OCI-LY7 (cell line): ENCODE results near the gene FXR1. TPM values are rescaled to one million over a fixed set of nuclear protein-coding genes. Genes with fewer than 3 reads are reported as not detected.

Experiments used
- BruUV-seq: library from RNA; stranded (reverse); fragments of 400-500 nt; replicated peaks from 2 replicates; lab custom pipeline; 2021; lab: Mats Ljungman, UMichigan
- CTCF ChIA-PET: fragments of 300-600 bp; sonication (Branson Sonifier 250); formaldehyde crosslinking; loops from one replicate; lab custom pipeline; 2022; ENCODE audit warnings: antibody characterized with exemption; ENCODE audit not compliant: unreplicated experiment; lab: Charles Lee
- POLR2A ChIA-PET: fragments of 300-600 bp; sonication (Branson Sonifier 250); formaldehyde crosslinking; loops from one replicate; lab custom pipeline; 2022; ENCODE audit warnings: antibody characterized with exemption; lab: Charles Lee
- DNase-seq: peaks from one replicate; pipeline ENCODE4 v3.0.0-alpha.2; 2015; ENCODE audit warnings: low spot score
- H2AFZ ChIP-seq: fragments of 200-600 bp; sonication (generic), shearing (Covaris generic); 2 replicates; pipeline ENCODE4 v1.6.1; 2014; ENCODE audit warnings: mild to moderate bottlenecking, antibody characterized with exemption, low read length, moderate library complexity
- H3K27ac ChIP-seq: fragments of 200-600 bp; sonication (generic); 2 replicates; pipeline ENCODE4 v1.5.1; 2014; ENCODE audit warnings: mixed run types, low read depth, mild to moderate bottlenecking, moderate library complexity, low read length, inconsistent platforms; ENCODE audit not compliant: poor library complexity, severe bottlenecking
- H3K36me3 ChIP-seq: fragments of 200-600 bp; sonication (generic); 2 replicates; pipeline ENCODE4 v1.6.1; 2014; ENCODE audit warnings: mild to moderate bottlenecking, antibody characterized with exemption, low read length, moderate library complexity, mixed read lengths; ENCODE audit not compliant: insufficient read depth
- H3K4me1 ChIP-seq: fragments of 200-600 bp; sonication (generic); 2 replicates; pipeline ENCODE4 v1.5.1; 2014; ENCODE audit warnings: mild to moderate bottlenecking, low read length; ENCODE audit not compliant: insufficient read depth, poor library complexity, severe bottlenecking
- H3K4me2 ChIP-seq: fragments of 200-600 bp; sonication (generic); 2 replicates; pipeline ENCODE4 v1.6.1; 2014; ENCODE audit warnings: mild to moderate bottlenecking, low read length
- H3K4me3 ChIP-seq: fragments of 200-600 bp; sonication (generic); 2 replicates; pipeline ENCODE4 v1.5.1; 2014; ENCODE audit warnings: mild to moderate bottlenecking, low read depth, low read length; ENCODE audit not compliant: poor library complexity, severe bottlenecking
- H3K79me2 ChIP-seq: fragments of 200-600 bp; sonication (generic); 2 replicates; pipeline ENCODE4 v1.6.1; 2016; ENCODE audit warnings: low read depth, mild to moderate bottlenecking, low read length, moderate library complexity, mixed read lengths; ENCODE audit not compliant: insufficient read depth
- H3K9me2 ChIP-seq: fragments of 200-600 bp; sonication (generic); 2 replicates; pipeline ENCODE4 v1.6.1; 2016; ENCODE audit warnings: mild to moderate bottlenecking, low read length, mixed read lengths; ENCODE audit not compliant: insufficient read depth
- H3K9me3 ChIP-seq: fragments of 200-600 bp; sonication (generic); 2 replicates; pipeline ENCODE4 v1.6.1; 2014; ENCODE audit warnings: mild to moderate bottlenecking, mixed run types, low read length, mixed read lengths
- H4K20me1 ChIP-seq: fragments of 200-600 bp; sonication (generic); 2 replicates; pipeline ENCODE4 v1.6.1; 2014; ENCODE audit warnings: mild to moderate bottlenecking, antibody characterized with exemption, low read length, moderate library complexity, mixed read lengths; ENCODE audit not compliant: insufficient read depth
- CTCF ChIP-seq: fragments of 200-600 bp; sonication (generic); conservative IDR thresholded peaks from 2 replicates; pipeline ENCODE4 v1.5.1; 2014; ENCODE audit warnings: mild to moderate bottlenecking, antibody characterized with exemption, low read length, moderate library complexity, mixed read lengths
- EZH2phosphoT487 ChIP-seq: fragments of 200-600 bp; sonication (generic); IDR thresholded peaks from 2 replicates; pipeline ENCODE4 v1.6.1; 2018; ENCODE audit warnings: low read depth, borderline replicate concordance, mild to moderate bottlenecking, mixed run types, antibody characterized with exemption, low read length, moderate library complexity, mixed read lengths
- intact Hi-C: fragments of 100-400 bp; cut with micrococcal nuclease; formaldehyde crosslinking; loops from one replicate; pipeline ENCODE4 v1.10.0; 2022; ENCODE audit not compliant: unreplicated experiment
- total RNA-seq, 2 experiments: library from RNA; depleted of rRNA in 1 of 2; stranded (reverse); fragments of >200 nt in 1 of 2; shearing (Covaris generic) in 1 of 2; gene quantifications; 2 replicates each; pipeline ENCODE4 v1.2.3, GENCODE V29; 2014 to 2022

The FXR1 gene
- total RNA-seq, 2 experiments from 2014 or later, result 90.6 to 161 TPM

DNA sequence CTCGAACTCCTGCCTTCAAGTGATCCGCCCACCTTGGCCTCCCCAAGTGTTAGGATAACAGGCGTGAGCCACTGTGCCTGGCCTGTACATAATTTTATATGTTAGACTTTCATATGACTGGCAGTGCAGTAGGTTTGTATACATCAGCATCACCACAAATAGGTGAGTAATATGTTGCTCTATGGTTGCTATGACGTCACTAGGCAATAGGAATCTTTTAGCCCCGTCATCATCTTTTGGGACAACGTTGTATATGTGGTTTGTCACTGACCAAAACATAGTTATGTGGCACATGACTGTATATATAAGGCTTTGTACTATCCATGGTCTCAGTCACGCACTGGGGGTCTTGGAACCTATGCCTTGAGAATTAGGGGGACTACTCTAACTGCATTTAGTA lies 94.1 kb downstream of the FXR1 start:
- H2AFZ ChIP-seq, result no peak overlapping the region
- intact Hi-C loops, result no loop called here
- no peak overlapping the region for H3K27ac ChIP-seq
- no peaks in the 10 kb centered on the region for H3K36me3 ChIP-seq
- H3K9me2 ChIP-seq, result no peaks in the 10 kb centered on the region
- H3K4me1 ChIP-seq, result no peaks in the 10 kb centered on the region
- no peaks in the 10 kb centered on the region for H4K20me1 ChIP-seq
- ChIA-PET CTCF (no interaction called here), POLR2A (no interaction called here)
- H3K4me2 ChIP-seq, result no peak overlapping the region
- no peak for TF ChIP-seq EZH2phosphoT487
- no peak for TF ChIP-seq CTCF
- H3K4me3 ChIP-seq, result no peak overlapping the region
- H3K79me2 ChIP-seq, result no peaks in the 10 kb centered on the region
- BruUV-seq, result no TSS peak
- H3K9me3 ChIP-seq, result no peaks in the 10 kb centered on the region
- no peak for DNase-seq

- CTCF ChIA-PET, result no interaction called here
- Histone ChIP-seq H3K9me3 (no peaks in the 10 kb centered on the region), H4K20me1 (no peaks in the 10 kb centered on the region), H3K9me2 (no peaks in the 10 kb centered on the region), H3K4me3 (no peak overlapping the region), H3K4me1 (no peaks in the 10 kb centered on the region), H3K4me2 (no peak overlapping the region), H2AFZ (no peak overlapping the region), H3K27ac (no peak overlapping the region), H3K79me2 (no peaks in the 10 kb centered on the region), H3K36me3 (no peaks in the 10 kb centered on the region)
- POLR2A ChIA-PET, result no interaction called here
- TF ChIP-seq CTCF (no peak), EZH2phosphoT487 (no peak)
- DNase-seq, result no peak
- BruUV-seq, result no TSS peak
- intact Hi-C loops, result no loop called here
Measured at GRCh38 chr3:181007262-181007661, 94.8 kb downstream of the FXR1 start.

GRCh38 chr3:181008796-181009195 lies 96.3 kb downstream of the FXR1 start:
- intact Hi-C loops, result no loop called here
- TF ChIP-seq CTCF (no peak), EZH2phosphoT487 (no peak)
- no peak overlapping the region for H3K4me2 ChIP-seq
- CTCF ChIA-PET, result no interaction called here
- H3K27ac ChIP-seq, result no peak overlapping the region
- POLR2A ChIA-PET, result no interaction called here
- H3K79me2 ChIP-seq, result no peaks in the 10 kb centered on the region
- H3K9me3 ChIP-seq, result no peaks in the 10 kb centered on the region
- no TSS peak for BruUV-seq
- H3K36me3 ChIP-seq, result no peaks in the 10 kb centered on the region
- H2AFZ ChIP-seq, result no peak overlapping the region
- no peaks in the 10 kb centered on the region for H3K9me2 ChIP-seq
- H3K4me3 ChIP-seq, result no peak overlapping the region
- H3K4me1 ChIP-seq, result no peaks in the 10 kb centered on the region
- no peak for DNase-seq
- H4K20me1 ChIP-seq, result no peaks in the 10 kb centered on the region
